Thyroid gland (tissue), 4 donors: ENCODE results near the gene LKAAEAR1. TPM values are rescaled to one million over a fixed set of nuclear protein-coding genes. Genes with fewer than 3 reads are reported as not detected.

Experiments used
- DNase-seq, 2 donors: peaks; one replicate each; pipeline ENCODE4 v3.0.0-alpha.2; 2019
- H3K27ac ChIP-seq, 3 donors: fragments of 200-600 bp; sonication (generic); 1 replicate in 2 of 3; 2 replicates in 1 of 3; pipeline ENCODE4 v1.5.1; 2016 to 2019; ENCODE audit warnings: mild to moderate bottlenecking in 1 of 3, moderate library complexity in 1 of 3
- H3K27me3 ChIP-seq: fragments of 200-600 bp; sonication (generic); one replicate; pipeline ENCODE4 v1.5.1; 2019
- H3K36me3 ChIP-seq, 2 donors: fragments of 200-600 bp; sonication (generic); one replicate each; pipeline ENCODE4 v1.5.1; 2016 to 2019
- H3K4me1 ChIP-seq, 2 donors: fragments of 200-600 bp; sonication (generic); one replicate each; pipeline ENCODE4 v1.5.1; 2017 to 2019
- H3K4me3 ChIP-seq, 3 donors: fragments of 200-600 bp; sonication (generic); replicated peaks in 1 of 3; 1 replicate in 2 of 3; 2 replicates in 1 of 3; pipeline ENCODE4 v1.5.1; 2016; ENCODE audit warnings: mild to moderate bottlenecking in 1 of 3
- H3K9me3 ChIP-seq: fragments of 200-600 bp; sonication (generic); one replicate; pipeline ENCODE4 v1.5.1; 2017
- POLR2A ChIP-seq, 2 donors: fragments of 450-650 bp; IDR thresholded peaks; one replicate each; pipeline ENCODE4 v1.6.1; 2017; ENCODE audit warnings: antibody characterized with exemption in 2 of 2, mild to moderate bottlenecking in 2 of 2, moderate library complexity in 1 of 2
- WGBS, 2 donors: methylation state at CpG; one replicate each; pipeline ENCODE4 v1.1.5; 2017; 5-methylcytosine and 5-hydroxymethylcytosine counted together
- intact Hi-C: fragments of 100-400 bp; cut with DNase I; formaldehyde crosslinking; loops from one replicate; pipeline ENCODE4 v1.15.1; 2023
- total RNA-seq, 4 donors: library from RNA; depleted of rRNA; stranded (reverse); fragments of >200 nt; gene quantifications; one replicate each; pipeline ENCODE4 v1.2.3, GENCODE V29; 2016
- TF ChIP-seq, protein P1 (sequence below), 6 experiments: fragments of 200-600 bp in 3 of 6; fragments of 450-650 bp in 3 of 6; sonication (generic) in 3 of 6; IDR thresholded peaks; one replicate each; pipeline ENCODE4 v1.5.1; 2016 to 2019; ENCODE audit warnings: antibody characterized with exemption in 6 of 6, mild to moderate bottlenecking in 2 of 6, inconsistent platforms in 1 of 6, moderate library complexity in 1 of 6

The LKAAEAR1 gene
- total RNA-seq, 4 donors from 2014 or later: 1.3 to 1.7 TPM; not detected in 2

DNA sequence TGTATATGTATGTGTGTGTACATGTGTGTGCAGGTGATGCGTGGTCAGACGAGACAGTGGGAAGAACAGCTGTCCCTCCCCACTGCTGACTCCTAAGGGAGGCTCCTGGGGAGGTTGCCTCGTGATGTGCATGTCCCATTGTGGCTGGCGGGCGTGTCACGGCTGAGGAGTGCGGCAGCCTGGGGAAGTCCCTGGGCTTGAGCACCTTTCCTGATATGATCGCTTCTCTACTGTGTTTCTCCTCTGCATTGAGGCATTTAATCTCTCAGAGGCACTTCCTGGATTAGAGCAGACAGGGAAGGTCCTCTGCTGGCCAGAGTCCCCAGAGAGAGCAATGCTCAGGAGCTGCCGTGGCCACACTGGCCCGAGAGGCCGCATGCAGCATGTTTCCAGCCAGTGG lies 11.7 kb upstream of the LKAAEAR1 start:
- no peaks in the 10 kb centered on the region for H3K27me3 ChIP-seq
- H3K27ac ChIP-seq: no peak overlapping the region
- no peaks in the 10 kb centered on the region for H3K4me1 ChIP-seq
- 81 to 84% methylated on average over 5 to 11 of the region's 11 CpGs for WGBS, 2 donors
- no peak for DNase-seq
- TF ChIP-seq, protein P1, sequence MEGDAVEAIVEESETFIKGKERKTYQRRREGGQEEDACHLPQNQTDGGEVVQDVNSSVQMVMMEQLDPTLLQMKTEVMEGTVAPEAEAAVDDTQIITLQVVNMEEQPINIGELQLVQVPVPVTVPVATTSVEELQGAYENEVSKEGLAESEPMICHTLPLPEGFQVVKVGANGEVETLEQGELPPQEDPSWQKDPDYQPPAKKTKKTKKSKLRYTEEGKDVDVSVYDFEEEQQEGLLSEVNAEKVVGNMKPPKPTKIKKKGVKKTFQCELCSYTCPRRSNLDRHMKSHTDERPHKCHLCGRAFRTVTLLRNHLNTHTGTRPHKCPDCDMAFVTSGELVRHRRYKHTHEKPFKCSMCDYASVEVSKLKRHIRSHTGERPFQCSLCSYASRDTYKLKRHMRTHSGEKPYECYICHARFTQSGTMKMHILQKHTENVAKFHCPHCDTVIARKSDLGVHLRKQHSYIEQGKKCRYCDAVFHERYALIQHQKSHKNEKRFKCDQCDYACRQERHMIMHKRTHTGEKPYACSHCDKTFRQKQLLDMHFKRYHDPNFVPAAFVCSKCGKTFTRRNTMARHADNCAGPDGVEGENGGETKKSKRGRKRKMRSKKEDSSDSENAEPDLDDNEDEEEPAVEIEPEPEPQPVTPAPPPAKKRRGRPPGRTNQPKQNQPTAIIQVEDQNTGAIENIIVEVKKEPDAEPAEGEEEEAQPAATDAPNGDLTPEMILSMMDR (IDR thresholded peaks at IDR 0.05): no peak
- no peak for TF ChIP-seq POLR2A (IDR thresholded peaks at IDR 0.05)
- no peaks in the 10 kb centered on the region for H3K36me3 ChIP-seq
- intact Hi-C loops: no loop called here
- no peaks in the 10 kb centered on the region for H3K9me3 ChIP-seq
- no peak overlapping the region for H3K4me3 ChIP-seq

DNA sequence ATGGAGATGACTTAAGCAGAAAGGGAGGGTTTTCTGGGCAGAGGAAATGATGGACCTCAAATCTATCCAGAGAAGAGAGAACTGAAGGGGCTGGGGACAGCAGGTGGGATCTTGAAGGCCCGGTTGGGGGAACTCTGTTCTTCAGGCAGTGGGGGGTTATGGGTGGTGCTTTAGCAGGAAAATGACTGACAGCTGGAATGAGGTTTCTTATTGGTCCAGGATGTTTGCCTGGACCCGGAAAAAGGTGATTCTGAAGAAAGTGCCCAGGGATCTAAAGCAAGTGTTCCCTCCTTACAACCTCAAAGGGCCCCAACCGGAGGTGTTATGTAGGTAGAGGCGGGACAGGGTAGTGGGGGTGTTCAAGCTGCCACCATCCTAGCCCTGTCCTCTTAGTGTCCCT lies 11.3 kb upstream of the LKAAEAR1 start:
- intact Hi-C loops: no loop called here
- Histone ChIP-seq H3K36me3 (no peaks in the 10 kb centered on the region), H3K4me3 (no peak overlapping the region), H3K4me1 (no peaks in the 10 kb centered on the region), H3K27ac (no peak overlapping the region), H3K9me3 (no peaks in the 10 kb centered on the region), H3K27me3 (no peaks in the 10 kb centered on the region)
- DNase-seq: no peak
- WGBS, 2 donors: 77 to 88% methylated on average over 4 of the region's 4 CpGs
- TF ChIP-seq POLR2A (IDR thresholded peaks at IDR 0.05): no peak
- TF ChIP-seq, protein P1 (IDR thresholded peaks at IDR 0.05): no peak

DNA sequence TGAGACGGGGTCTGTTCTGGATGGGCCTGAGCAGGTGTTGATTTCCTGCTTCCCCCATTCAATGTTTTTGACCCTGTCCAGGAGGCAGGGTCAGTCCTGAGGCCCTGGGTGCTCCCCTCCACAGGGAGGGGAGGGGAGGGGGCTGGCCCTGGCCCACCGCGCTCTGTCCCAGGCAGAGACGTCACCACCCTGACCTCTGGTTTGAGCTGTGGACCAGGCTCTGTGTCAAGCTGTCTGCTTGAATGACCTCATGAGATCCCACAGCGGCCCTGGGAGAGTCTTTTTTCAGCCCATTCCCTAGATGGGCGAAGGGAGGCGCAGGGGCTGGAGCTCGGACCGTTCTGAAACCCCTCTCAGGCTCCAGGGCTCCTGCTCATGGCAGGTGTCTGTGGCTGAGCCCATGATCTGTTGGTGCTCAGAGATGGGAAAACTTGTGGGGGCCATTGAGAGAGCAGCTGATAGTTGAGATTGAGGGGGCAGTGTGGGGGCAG lies 8.9 kb upstream of the LKAAEAR1 start:
- Histone ChIP-seq H3K27me3 (no peaks in the 10 kb centered on the region), H3K36me3 (no peaks in the 10 kb centered on the region), H3K4me1 (no peaks in the 10 kb centered on the region), H3K27ac (no peak overlapping the region), H3K4me3 (no peak overlapping the region), H3K9me3 (no peaks in the 10 kb centered on the region)
- intact Hi-C loops: no loop called here
- no peak for DNase-seq
- TF ChIP-seq POLR2A (IDR thresholded peaks at IDR 0.05): no peak
- TF ChIP-seq, protein P1 (IDR thresholded peaks at IDR 0.05): no peak
- WGBS, 2 donors: 50 to 60% methylated on average over 2 to 8 of the region's 9 CpGs

DNA sequence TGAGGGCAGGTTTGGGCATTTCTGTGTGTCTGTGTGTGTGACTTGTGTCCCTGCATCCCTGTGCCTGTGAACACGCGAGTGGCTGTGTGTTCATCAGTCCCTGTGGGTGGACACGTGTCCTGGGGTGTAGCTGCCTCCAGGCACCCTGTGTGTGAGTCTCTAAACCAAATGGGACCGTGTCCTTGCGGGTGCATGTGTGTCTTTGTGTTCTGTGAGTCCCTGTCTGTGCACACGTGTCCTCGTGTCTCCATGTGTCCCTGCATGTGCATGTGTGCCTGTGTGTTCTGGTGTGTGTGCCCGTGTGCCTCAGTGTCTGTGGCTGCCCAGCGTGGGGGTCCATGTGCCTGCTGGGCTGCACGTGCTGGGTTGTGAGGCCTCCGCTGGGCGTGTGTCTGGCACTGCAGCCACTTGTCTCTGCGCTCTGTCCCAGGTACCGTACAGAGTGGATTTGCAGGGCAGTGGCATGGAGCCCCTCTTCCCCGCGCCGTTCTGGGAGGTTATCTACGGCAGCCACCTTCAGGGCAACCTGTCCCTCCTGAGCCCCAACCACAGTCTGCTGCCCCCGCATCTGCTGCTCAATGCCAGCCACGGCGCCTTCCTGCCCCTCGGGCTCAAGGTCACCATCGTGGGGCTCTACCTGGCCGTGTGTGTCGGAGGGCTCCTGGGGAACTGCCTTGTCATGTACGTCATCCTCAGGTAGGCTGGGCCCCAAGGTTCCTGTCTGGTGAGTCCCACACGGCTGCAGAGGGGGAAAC lies 8.2 kb upstream of the LKAAEAR1 start:
- H3K4me1 ChIP-seq: no peaks in the 10 kb centered on the region
- 56 to 78% methylated on average over 5 to 22 of the region's 27 CpGs for WGBS, 2 donors
- H3K36me3 ChIP-seq: no peaks in the 10 kb centered on the region
- no peaks in the 10 kb centered on the region for H3K27me3 ChIP-seq
- H3K4me3 ChIP-seq: no peak overlapping the region
- intact Hi-C loops: no loop called here
- H3K27ac ChIP-seq: no peak overlapping the region
- TF ChIP-seq, protein P1 (IDR thresholded peaks at IDR 0.05): no peak
- TF ChIP-seq POLR2A (IDR thresholded peaks at IDR 0.05): no peak
- no peaks in the 10 kb centered on the region for H3K9me3 ChIP-seq
- DNase-seq: no peak

DNA sequence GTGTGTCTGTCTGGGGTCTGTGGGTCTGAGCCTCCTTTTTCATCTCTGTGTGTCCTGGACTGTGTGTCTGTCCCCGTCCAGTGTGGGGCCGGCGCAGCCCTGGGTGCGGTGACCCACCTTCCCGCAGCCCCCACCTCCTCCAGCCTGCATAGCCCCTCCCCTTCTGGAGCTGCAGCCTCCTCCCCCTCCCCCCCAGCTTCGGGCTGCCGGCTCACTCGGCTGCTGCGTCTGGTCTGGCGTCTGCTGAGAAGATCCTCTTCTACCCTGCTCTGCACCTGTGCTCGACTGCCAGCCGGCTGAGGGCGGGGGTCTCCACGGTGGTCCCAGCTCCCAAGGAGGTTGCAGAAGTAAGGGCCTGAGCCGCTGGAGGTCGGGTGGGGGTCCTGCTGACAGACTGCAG lies 7.6 kb upstream of the LKAAEAR1 start:
- Histone ChIP-seq H3K36me3 (no peaks in the 10 kb centered on the region), H3K9me3 (no peaks in the 10 kb centered on the region), H3K4me1 (no peaks in the 10 kb centered on the region), H3K27ac (no peak overlapping the region), H3K27me3 (no peaks in the 10 kb centered on the region), H3K4me3 (no peak overlapping the region)
- TF ChIP-seq POLR2A (IDR thresholded peaks at IDR 0.05): no peak
- TF ChIP-seq, protein P1 (IDR thresholded peaks at IDR 0.05): no peak
- intact Hi-C loops: no loop called here
- WGBS, 2 donors: 27 to 31% methylated on average over 9 to 15 of the region's 16 CpGs
- no peak for DNase-seq
